ENCODE data around the gene SH3TC1.

The SH3TC1 gene

GRCh38 chr4:8289956-8290700 lies 91.0 kb downstream of the SH3TC1 start:
- H3K4me3 ChIP-seq (ENCODE audit: low read depth, low read length), result no peak overlapping the region
- DNase-seq, result no peak
- H3K27me3 ChIP-seq (replicated peaks), result no peaks in the 10 kb centered on the region
- H3K36me3 ChIP-seq (replicated peaks), result no peaks in the 10 kb centered on the region
- in situ Hi-C loops (cut with HindIII; ENCODE audit: low pct_ligation_motif_present, low sequenced_read_pairs), result no loop called here
- no peak overlapping the region for H3K27ac ChIP-seq
- no peak for TF ChIP-seq CTCF (IDR thresholded peaks at IDR 0.05; ENCODE audit: low read depth, low read length, missing control alignments)

GRCh38 chr4:8290701-8290970 lies 91.5 kb downstream of the SH3TC1 start:
- H3K27me3 ChIP-seq (replicated peaks), result no peaks in the 10 kb centered on the region
- in situ Hi-C loops (cut with HindIII; ENCODE audit: low pct_ligation_motif_present, low sequenced_read_pairs), result no loop called here
- no peak for DNase-seq
- H3K36me3 ChIP-seq (replicated peaks), result no peaks in the 10 kb centered on the region
- no peak for TF ChIP-seq CTCF (IDR thresholded peaks at IDR 0.05; ENCODE audit: low read depth, low read length, missing control alignments)
- H3K27ac ChIP-seq, result no peak overlapping the region
- no peak overlapping the region for H3K4me3 ChIP-seq (ENCODE audit: low read depth, low read length)

Measured in brain microvascular endothelial cell (primary cell).